ENCODE measurements around the gene ZNF768.

ZNF768 gene

GRCh38 chr16:30555315-30556124 lies 29.2 kb upstream of the ZNF768 start:
- no peak overlapping the region for H3K4me3 ChIP-seq (replicated peaks; ENCODE audit: low read depth, low read length)

GRCh38 chr16:30554557-30555314 lies 28.4 kb upstream of the ZNF768 start:
- no peak for DNase-seq (ENCODE audit: low read depth)
- TF ChIP-seq, protein P1, sequence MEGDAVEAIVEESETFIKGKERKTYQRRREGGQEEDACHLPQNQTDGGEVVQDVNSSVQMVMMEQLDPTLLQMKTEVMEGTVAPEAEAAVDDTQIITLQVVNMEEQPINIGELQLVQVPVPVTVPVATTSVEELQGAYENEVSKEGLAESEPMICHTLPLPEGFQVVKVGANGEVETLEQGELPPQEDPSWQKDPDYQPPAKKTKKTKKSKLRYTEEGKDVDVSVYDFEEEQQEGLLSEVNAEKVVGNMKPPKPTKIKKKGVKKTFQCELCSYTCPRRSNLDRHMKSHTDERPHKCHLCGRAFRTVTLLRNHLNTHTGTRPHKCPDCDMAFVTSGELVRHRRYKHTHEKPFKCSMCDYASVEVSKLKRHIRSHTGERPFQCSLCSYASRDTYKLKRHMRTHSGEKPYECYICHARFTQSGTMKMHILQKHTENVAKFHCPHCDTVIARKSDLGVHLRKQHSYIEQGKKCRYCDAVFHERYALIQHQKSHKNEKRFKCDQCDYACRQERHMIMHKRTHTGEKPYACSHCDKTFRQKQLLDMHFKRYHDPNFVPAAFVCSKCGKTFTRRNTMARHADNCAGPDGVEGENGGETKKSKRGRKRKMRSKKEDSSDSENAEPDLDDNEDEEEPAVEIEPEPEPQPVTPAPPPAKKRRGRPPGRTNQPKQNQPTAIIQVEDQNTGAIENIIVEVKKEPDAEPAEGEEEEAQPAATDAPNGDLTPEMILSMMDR (IDR thresholded peaks at IDR 0.05; ENCODE audit: low read length, missing control alignments), result no peak
- no peak overlapping the region for H3K4me3 ChIP-seq (replicated peaks; ENCODE audit: low read depth, low read length)

More at GRCh38 chr16:30555315-30556124, 29.2 kb upstream of the ZNF768 start:
- TF ChIP-seq, protein P1 (IDR thresholded peaks at IDR 0.05; ENCODE audit: low read length, missing control alignments), result no peak
- DNase-seq (ENCODE audit: low read depth), result no peak

- TF ChIP-seq, protein P1 (IDR thresholded peaks at IDR 0.05; ENCODE audit: low read length, missing control alignments), result no peak
- no peak overlapping the region for H3K4me3 ChIP-seq (replicated peaks; ENCODE audit: low read depth, low read length)
Measured at GRCh38 chr16:30553393-30553899, 27.1 kb upstream of the ZNF768 start.

GRCh38 chr16:30552956-30553355 lies 26.6 kb upstream of the ZNF768 start:
- no peak overlapping the region for H3K4me3 ChIP-seq (replicated peaks; ENCODE audit: low read depth, low read length)
- TF ChIP-seq, protein P1 (IDR thresholded peaks at IDR 0.05; ENCODE audit: low read length, missing control alignments), result no peak
- no peak for DNase-seq (ENCODE audit: low read depth)

More at GRCh38 chr16:30553393-30553899, 27.1 kb upstream of the ZNF768 start:
- no peak for DNase-seq (ENCODE audit: low read depth)

GRCh38 chr16:30551781-30552180 lies 25.4 kb upstream of the ZNF768 start:
- DNase-seq (ENCODE audit: low read depth), result no peak
- H3K4me3 ChIP-seq (replicated peaks; ENCODE audit: low read depth, low read length), result no peak overlapping the region
- TF ChIP-seq, protein P1 (IDR thresholded peaks at IDR 0.05; ENCODE audit: low read length, missing control alignments), result no peak

- DNase-seq (ENCODE audit: low read depth), result no peak
- TF ChIP-seq, protein P1 (IDR thresholded peaks at IDR 0.05; ENCODE audit: low read length, missing control alignments), result no peak
- no peak overlapping the region for H3K4me3 ChIP-seq (replicated peaks; ENCODE audit: low read depth, low read length)
Measured at GRCh38 chr16:30548416-30549253, 22.3 kb upstream of the ZNF768 start.

Measured in fibroblast of pulmonary artery (primary cell).